K562 (cell line): ENCODE results near the gene RNU1-2. TPM values are rescaled to one million over a fixed set of nuclear protein-coding genes. Genes with fewer than 3 reads are reported as not detected.
"Not testable (repeated sequence)": the region's sequence is repeated elsewhere in the genome, so short reads cannot be mapped to it uniquely, and the experiment has no call there.

ENCODE experiments used
- ATAC-seq: fragments of 200-7000 bp; cut with Tn5 transposase; 3 replicates; pipeline ENCODE4 v1.9.1; 2020; ENCODE audit warnings: moderate library complexity
- BruUV-seq: library from RNA; stranded (reverse); fragments of 400-500 nt; replicated peaks from 2 replicates; lab custom pipeline; 2021; lab: Mats Ljungman, UMichigan
- CTCF ChIA-PET: fragments of 300-600 bp; formaldehyde crosslinking; extraction: SDS; loops from one replicate; lab custom pipeline; 2021; ENCODE audit warnings: low intra/inter-chr PET ratio; lab: Yijun Ruan, JAX
- POLR2A ChIA-PET: fragments of 300-600, 350-650 bp; sonication (Branson Sonifier 250); formaldehyde crosslinking; extraction: SDS; loops from one replicate; lab custom pipeline; 2021; ENCODE audit warnings: antibody characterized with exemption, inconsistent platforms; lab: Yijun Ruan, JAX
- DNase-seq, 4 experiments: peaks; one replicate each; pipeline versions ENCODE4 v3.0.0 to v3.0.0-alpha.2; 2011 to 2018; ENCODE audit warnings: low spot score in 3 of 4, mixed read lengths in 3 of 4; ENCODE audit errors: extremely low read depth in 1 of 4
- FAIRE-seq: peaks from 2 replicates; lab custom pipeline; 2011; peaks lifted over from hg19 to GRCh38; lab: Jason Lieb, UNC
- H2AFZ ChIP-seq: 2 replicates; pipeline ENCODE4 v1.6.0; 2011; ENCODE audit warnings: low read depth, low read length, control low read depth, inconsistent platforms
- H3K27ac ChIP-seq: fragments of 200-600 bp; 3 replicates; pipeline ENCODE4 v1.8.0; 2011; ENCODE audit warnings: low read depth, mild to moderate bottlenecking, control low read depth, inconsistent platforms, low read length, moderate library complexity, mixed read lengths; ENCODE audit errors: extremely low read depth
- H3K27me3 ChIP-seq, 2 experiments: fragments of 300-600 bp in 1 of 2; 2 replicates in 1 of 2; 3 replicates in 1 of 2; pipeline versions ENCODE4 v1.6.0 to v1.8.0; 2011; ENCODE audit warnings: inconsistent platforms in 2 of 2, low read length in 2 of 2, mild to moderate bottlenecking in 1 of 2, mixed read lengths in 1 of 2, moderate library complexity in 1 of 2; ENCODE audit not compliant: control insufficient read depth in 2 of 2, insufficient read depth in 2 of 2
- H3K36me3 ChIP-seq: fragments of 300-600 bp; 3 replicates; pipeline ENCODE4 v1.8.0; 2011; ENCODE audit warnings: mild to moderate bottlenecking, low read length, inconsistent platforms; ENCODE audit not compliant: control insufficient read depth, insufficient read depth
- H3K4me1 ChIP-seq, 2 experiments: fragments of 200-600 bp in 1 of 2; replicated peaks in 1 of 2; 2 replicates in 1 of 2; 3 replicates in 1 of 2; pipeline versions ENCODE4 v1.5.1 to v1.8.0; 2011; ENCODE audit warnings: inconsistent platforms in 2 of 2, low read length in 2 of 2, mild to moderate bottlenecking in 1 of 2, mixed read lengths in 1 of 2, moderate library complexity in 1 of 2; ENCODE audit not compliant: control insufficient read depth in 2 of 2, insufficient read depth in 2 of 2
- H3K4me2 ChIP-seq: 2 replicates; pipeline ENCODE4 v1.6.1; 2011; ENCODE audit warnings: low read length, control low read depth, inconsistent platforms, mixed read lengths; ENCODE audit not compliant: insufficient read depth
- H3K4me3 ChIP-seq: fragments of 200-600 bp; sonication (generic), shearing (Covaris generic); 2 replicates; pipeline ENCODE4 v1.5.1; 2016; ENCODE audit warnings: control low read depth, inconsistent platforms
- H3K79me2 ChIP-seq: fragments of 200-600 bp; 3 replicates; pipeline ENCODE4 v1.8.0; 2011; ENCODE audit warnings: low read length, inconsistent platforms; ENCODE audit not compliant: control insufficient read depth, insufficient read depth
- H3K9ac ChIP-seq, 2 experiments: 2 replicates each; pipeline versions ENCODE4 v1.6.0 to v1.6.1; 2011; ENCODE audit warnings: low read depth in 2 of 2, low read length in 2 of 2, control low read depth in 1 of 2, inconsistent platforms in 1 of 2, mild to moderate bottlenecking in 1 of 2, mixed read lengths in 1 of 2; ENCODE audit not compliant: insufficient read depth in 1 of 2
- H3K9me1 ChIP-seq: one replicate; pipeline ENCODE4 v1.6.0; 2011; ENCODE audit warnings: inconsistent platforms, mild to moderate bottlenecking, low read length, moderate library complexity; ENCODE audit not compliant: control insufficient read depth, insufficient read depth
- H3K9me3 ChIP-seq: replicated peaks from 2 replicates; pipeline ENCODE4 v1.5.1; 2011; ENCODE audit warnings: low read depth, low read length, inconsistent platforms; ENCODE audit not compliant: control insufficient read depth, insufficient read depth
- H4K20me1 ChIP-seq: replicated peaks from 2 replicates; pipeline ENCODE4 v1.6.1; 2011; ENCODE audit warnings: low read length, inconsistent platforms, mixed read lengths; ENCODE audit not compliant: control insufficient read depth, insufficient read depth
- CHD2 ChIP-seq: IDR thresholded peaks from 2 replicates; pipeline ENCODE4 v1.6.1; 2011; ENCODE audit warnings: low read depth, low read length
- DPF2 ChIP-seq: fragments of 450-650 bp; IDR thresholded peaks from 2 replicates; pipeline ENCODE4 v1.6.1; 2016
- FOXJ2 ChIP-seq: fragments of 200-800 bp; sonication (Bioruptor generic); IDR thresholded peaks from 2 replicates; pipeline ENCODE4 v1.6.1; 2016; ENCODE audit warnings: missing genetic modification characterization, missing compliant biosample characterization
- FOXJ3 ChIP-seq: sonication (generic); formaldehyde crosslinking; IDR thresholded peaks from 2 replicates; pipeline ENCODE4 v1.4.0; 2020; ENCODE audit warnings: mild to moderate bottlenecking, missing genetic modification reagents
- GATAD2B ChIP-seq: fragments of 450-650 bp; IDR thresholded peaks from 2 replicates; pipeline ENCODE4 v1.6.1; 2017; ENCODE audit warnings: mild to moderate bottlenecking, borderline replicate concordance
- JUN ChIP-seq, 2 experiments: sonication (generic) in 1 of 2; formaldehyde crosslinking in 1 of 2; IDR thresholded peaks; 2 replicates each; pipeline versions ENCODE4 v1.6.1 to v1.8.0; 2012 to 2022; ENCODE audit warnings: borderline replicate concordance in 2 of 2, mild to moderate bottlenecking in 2 of 2, improper control_type of control experiment in 1 of 2, low read depth in 1 of 2, low read length in 1 of 2, missing genetic modification reagents in 1 of 2
- NCOA2 ChIP-seq, 2 experiments: fragments of 450-650 bp; IDR thresholded peaks; 2 replicates each; pipeline ENCODE4 v1.6.1; 2018; ENCODE audit warnings: mild to moderate bottlenecking in 2 of 2, moderate library complexity in 1 of 2; ENCODE audit not compliant: partially characterized antibody in 2 of 2
- PHF20 ChIP-seq: fragments of 450-650 bp; IDR thresholded peaks from 2 replicates; pipeline ENCODE4 v1.6.1; 2018; ENCODE audit not compliant: partially characterized antibody
- RBM22 ChIP-seq: fragments of 200-400 bp; formaldehyde crosslinking; IDR thresholded peaks from 2 replicates; pipeline ENCODE4 v1.6.1; 2018; ENCODE audit warnings: low read length, low read depth; ENCODE audit not compliant: poor library complexity, severe bottlenecking
- SETDB1 ChIP-seq: IDR thresholded peaks from one replicate; pipeline ENCODE4 v1.6.1; 2012; ENCODE audit warnings: low read length, control low read depth, inconsistent platforms
- TARDBP ChIP-seq: fragments of 450-650 bp; IDR thresholded peaks from 2 replicates; pipeline ENCODE4 v1.6.1; 2016
- THRA ChIP-seq: fragments of 450-650 bp; IDR thresholded peaks from 2 replicates; pipeline ENCODE4 v1.6.1; 2017; ENCODE audit warnings: mild to moderate bottlenecking, moderate library complexity
- ZKSCAN8 ChIP-seq: fragments of 200-800 bp; sonication (Bioruptor generic); IDR thresholded peaks from 2 replicates; pipeline ENCODE4 v1.6.1; 2016; ENCODE audit warnings: missing genetic modification characterization, missing compliant biosample characterization
- ZNF133 ChIP-seq: fragments of 250-450 bp; sonication (Bioruptor Pico); IDR thresholded peaks from 2 replicates; pipeline ENCODE4 v1.4.0; 2020; ENCODE audit warnings: mild to moderate bottlenecking
- ZNF146 ChIP-seq: IDR thresholded peaks from one replicate; pipeline ENCODE4 v1.6.1; 2018; ENCODE audit warnings: missing compliant biosample characterization; ENCODE audit not compliant: unreplicated experiment
- ZNF740 ChIP-seq, 3 experiments: fragments of 200-800 bp in 1 of 3; sonication (Bioruptor generic) in 1 of 3; sonication (generic) in 1 of 3; formaldehyde crosslinking in 1 of 3; IDR thresholded peaks; 2 replicates each; pipeline versions ENCODE4 v1.6.1 to v1.8.0; 2016 to 2022; ENCODE audit warnings: mild to moderate bottlenecking in 2 of 3, missing compliant biosample characterization in 2 of 3, missing genetic modification characterization in 2 of 3, missing genetic modification reagents in 1 of 3
- WGBS: fragments of 100-300 bp; shearing (Covaris generic); methylation state at CpG from one replicate; pipeline ENCODE4 v1.1.6; 2016; ENCODE audit warnings: low coverage, mixed read lengths; ENCODE audit not compliant: insufficient coverage; ENCODE audit errors: missing lambda C conversion rate; 5-methylcytosine and 5-hydroxymethylcytosine counted together
- in situ Hi-C: fragments of 300-500 bp; cut with MboI; formaldehyde crosslinking; loops from 4 replicates; pipeline ENCODE4 v1.15.0; 2018; ENCODE audit warnings: inconsistent platforms, mixed read lengths
- intact Hi-C: fragments of 100-400 bp; cut with micrococcal nuclease; formaldehyde crosslinking; loops from 2 replicates; pipeline ENCODE4 v1.14.2; 2022
- polyA plus RNA-seq, 8 experiments: library from polyadenylated mRNA; depleted of rRNA in 4 of 8; stranded (reverse) in 5 of 8; unstranded in 3 of 8; fragments of >200 nt; fragmentation: Nextera tagmentation in 2 of 8; fragmentation: Illumina TruSeq in 1 of 8; extraction: Ambion mirVana in 2 of 8; extraction: Trizol in 1 of 8; gene quantifications; 2 replicates each; pipeline versions ENCODE4 v1.2.1 to v1.2.3, GENCODE V29; 2011 to 2014; ENCODE audit warnings: inconsistent platforms in 1 of 8, missing spikeins in 1 of 8
- total RNA-seq, 7 experiments: library from RNA; depleted of rRNA in 6 of 7; stranded (reverse); fragments of >200 nt in 6 of 7; fragmentation: Illumina TruSeq in 2 of 7; extraction: Trizol in 2 of 7; gene quantifications; 2 replicates each; pipeline versions ENCODE4 v1.2.1 to v1.2.3, GENCODE V29; 2011 to 2021; ENCODE audit warnings: low replicate concordance in 1 of 7

Gene RNU1-2
- total and polyA plus RNA-seq, 9 of the 15 experiments (the other 6 are each of a cell fraction or from before 2014, with no cell fraction given), result under 0.01 to 32,823 (median 2,538) TPM; not detected in 4

DNA sequence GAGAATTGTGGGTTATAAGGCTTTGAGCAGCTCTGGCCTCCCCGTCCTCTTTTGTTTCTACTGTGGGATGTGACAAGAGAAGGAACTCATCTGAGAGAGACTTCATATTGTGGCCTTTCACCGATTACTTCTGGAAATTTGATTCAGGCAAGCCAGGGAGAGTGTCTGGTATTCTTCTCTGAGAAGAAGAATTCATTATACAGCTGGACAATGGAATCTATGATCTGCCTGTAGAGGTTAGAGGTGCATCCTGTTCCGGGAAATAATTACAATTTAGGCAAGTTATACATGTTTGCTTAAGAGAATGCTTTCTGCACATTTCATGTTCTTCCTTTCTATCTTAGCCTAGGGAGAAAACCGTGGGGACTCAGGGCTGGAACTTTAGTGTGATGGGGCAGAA is 12.8 kb upstream of the RNU1-2 start:
- DNase-seq, result no peak
- intact Hi-C loops (no loop called here), in situ Hi-C loops (no loop called here)
- Histone ChIP-seq H3K9me3 (no peaks in the 10 kb centered on the region), H3K27ac (no peak overlapping the region), H3K4me1 (no peaks in the 10 kb centered on the region; a peak in 1 of 5 replicates), H3K27me3 (0 out of 5 replicates have a peak, but pooled peaks cover 0 to 5% of the 10 kb centered on the region in 2 experiments), H3K4me3 (no peak overlapping the region), H3K9me1 (no peaks in the 10 kb centered on the region), H3K36me3 (no peaks in the 10 kb centered on the region), H3K9ac (no peak overlapping the region), H2AFZ (no peak overlapping the region), H3K4me2 (no peak overlapping the region), H4K20me1 (no peaks in the 10 kb centered on the region), H3K79me2 (no peaks in the 10 kb centered on the region)
- ChIA-PET POLR2A (interaction anchor here (0.6 to 6.0 kb wide), 3 partner anchors 12 to 23 kb away, joined by 3 to 31 read pairs (median 3); no protein-coding TSS in a partner anchor), CTCF (no interaction called here)
- no peak for FAIRE-seq
- TF ChIP-seq RBM22 (no peak), ZNF133 (CRISPR knock-in tag) (no peak), PHF20 (no peak), THRA (no peak), ZNF740 (CRISPR knock-in tag; IDR thresholded peaks at IDR 0.05) (no peak), ZNF740 (tag; IDR thresholded peaks at IDR 0.05) (no peak), FOXJ2 (tag) (no peak), JUN (IDR thresholded peaks at IDR 0.05; ENCODE audit: borderline replicate concordance, low read depth, low read length) (no peak), JUN (CRISPR knock-in tag; IDR thresholded peaks at IDR 0.05; ENCODE audit: borderline replicate concordance) (no peak), TARDBP (no peak), GATAD2B (no peak), DPF2 (no peak), CHD2 (no peak), FOXJ3 (no peak), NCOA2 (IDR thresholded peaks at IDR 0.05; ENCODE audit: partially characterized antibody in 2 of 2) (no peak), ZNF146 (no peak), ZKSCAN8 (CRISPR knock-in tag) (no peak), SETDB1 (no peak)
- 15% methylated on average over 4 of the region's 4 CpGs for WGBS
- no peak for ATAC-seq
- BruUV-seq, result no TSS peak

- H3K79me2 ChIP-seq, H4K20me1 ChIP-seq, H3K9me1 ChIP-seq, ATAC-seq, H3K27ac ChIP-seq, BruUV-seq, H3K27me3 ChIP-seq, H3K9ac ChIP-seq, H3K9me3 ChIP-seq, DNase-seq, intact Hi-C loops, CTCF ChIA-PET, H3K4me2 ChIP-seq, FAIRE-seq, H3K4me1 ChIP-seq, H2AFZ ChIP-seq, H3K36me3 ChIP-seq, H3K4me3 ChIP-seq, in situ Hi-C loops: not testable (repeated sequence)
- POLR2A ChIA-PET, result interaction anchor here (0.8 to 6.0 kb wide), 2 partner anchors 8 to 21 kb away, joined by 4 to 31 read pairs; no protein-coding TSS in a partner anchor
- WGBS, result 33% methylated on average over 5 of the region's 5 CpGs
These were observed 11.3 kb upstream of the RNU1-2 start for GRCh38 chr1:16884487-16884886.
